Liver (tissue), 9 donors: Measurements from ENCODE around the gene APBB1IP. TPM values are rescaled to one million over a fixed set of nuclear protein-coding genes. Genes with fewer than 3 reads are reported as not detected.

Experiments
- DNase-seq: peaks from one replicate; pipeline ENCODE4 v3.0.0-alpha.2; 2017; ENCODE audit warnings: low spot score
- H3K27ac ChIP-seq, 2 donors: one replicate each; pipeline ENCODE4 v1.7.0; 2013; ENCODE audit warnings: inconsistent platforms in 2 of 2, low read length in 2 of 2, control low read depth in 1 of 2, low read depth in 1 of 2, mild to moderate bottlenecking in 1 of 2
- H3K27me3 ChIP-seq, 4 donors: one replicate each; pipeline versions ENCODE4 v1.6.1 to v1.7.0; 2013; ENCODE audit warnings: low read length in 3 of 4, inconsistent platforms in 1 of 4, mild to moderate bottlenecking in 1 of 4, moderate library complexity in 1 of 4; ENCODE audit not compliant: control insufficient read depth in 4 of 4, insufficient read depth in 4 of 4
- H3K36me3 ChIP-seq, 4 donors: one replicate each; pipeline versions ENCODE4 v1.6.1 to v1.7.0; 2013; ENCODE audit warnings: low read length in 3 of 4, mild to moderate bottlenecking in 3 of 4, low read depth in 1 of 4, moderate library complexity in 1 of 4; ENCODE audit not compliant: control insufficient read depth in 4 of 4, insufficient read depth in 3 of 4
- H3K4me1 ChIP-seq, 4 donors: one replicate each; pipeline versions ENCODE4 v1.6.1 to v1.7.0; 2013; ENCODE audit warnings: low read length in 3 of 4, mild to moderate bottlenecking in 3 of 4, moderate library complexity in 1 of 4; ENCODE audit not compliant: control insufficient read depth in 4 of 4, insufficient read depth in 4 of 4
- H3K4me3 ChIP-seq, 3 donors: one replicate each; pipeline versions ENCODE4 v1.6.1 to v1.7.0; 2013; ENCODE audit warnings: low read length in 3 of 3, control low read depth in 1 of 3, low read depth in 1 of 3, mild to moderate bottlenecking in 1 of 3
- H3K9ac ChIP-seq, 2 donors: one replicate each; pipeline ENCODE4 v1.7.0; 2013; ENCODE audit warnings: low read length in 2 of 2, mild to moderate bottlenecking in 2 of 2, moderate library complexity in 2 of 2, control low read depth in 1 of 2, low read depth in 1 of 2
- H3K9me3 ChIP-seq, 4 donors: one replicate each; pipeline versions ENCODE4 v1.6.1 to v1.7.0; 2013; ENCODE audit warnings: low read length in 3 of 4; ENCODE audit not compliant: control insufficient read depth in 4 of 4
- EGR1 ChIP-seq, 2 donors: IDR thresholded peaks; 2 replicates each; pipeline ENCODE4 v1.6.1; 2016 to 2018; ENCODE audit warnings: antibody characterized with exemption in 2 of 2, low read depth in 2 of 2
- FOXA1 ChIP-seq: IDR thresholded peaks from 2 replicates; pipeline ENCODE4 v1.6.1; 2016; ENCODE audit warnings: antibody characterized with exemption
- FOXA2 ChIP-seq: IDR thresholded peaks from 2 replicates; pipeline ENCODE4 v1.6.1; 2016; ENCODE audit warnings: antibody characterized with exemption
- GABPA ChIP-seq, 2 donors: IDR thresholded peaks in 1 of 2; conservative IDR thresholded peaks in 1 of 2; 2 replicates each; pipeline ENCODE4 v1.6.1; 2016; ENCODE audit warnings: antibody characterized with exemption in 2 of 2, mild to moderate bottlenecking in 1 of 2, moderate library complexity in 1 of 2
- HNF4A ChIP-seq, 2 donors: conservative IDR thresholded peaks; 2 replicates each; pipeline ENCODE4 v1.6.1; 2016; ENCODE audit warnings: antibody characterized with exemption in 2 of 2, mild to moderate bottlenecking in 2 of 2
- HNF4G ChIP-seq: IDR thresholded peaks from 2 replicates; pipeline ENCODE4 v1.6.1; 2016; ENCODE audit warnings: antibody characterized with exemption
- JUND ChIP-seq, 2 donors: IDR thresholded peaks; 2 replicates each; pipeline ENCODE4 v1.6.1; 2016; ENCODE audit warnings: antibody characterized with exemption in 2 of 2
- NR2F2 ChIP-seq: IDR thresholded peaks from 2 replicates; pipeline ENCODE4 v1.6.1; 2016; ENCODE audit warnings: antibody characterized with exemption
- RAD21 ChIP-seq, 2 donors: IDR thresholded peaks; 2 replicates each; pipeline ENCODE4 v1.6.1; 2016; ENCODE audit warnings: antibody characterized with exemption in 2 of 2, mild to moderate bottlenecking in 2 of 2
- RXRA ChIP-seq, 2 donors: IDR thresholded peaks; 2 replicates each; pipeline ENCODE4 v1.6.1; 2017 to 2018; ENCODE audit warnings: antibody characterized with exemption in 2 of 2, mild to moderate bottlenecking in 1 of 2
- SP1 ChIP-seq: IDR thresholded peaks from 2 replicates; pipeline ENCODE4 v1.6.1; 2018; ENCODE audit warnings: antibody characterized with exemption, mild to moderate bottlenecking
- TAF1 ChIP-seq: conservative IDR thresholded peaks from 2 replicates; pipeline ENCODE4 v1.6.1; 2016; ENCODE audit warnings: antibody characterized with exemption, mild to moderate bottlenecking
- YY1 ChIP-seq: IDR thresholded peaks from 2 replicates; pipeline ENCODE4 v1.6.1; 2016; ENCODE audit warnings: antibody characterized with exemption, mild to moderate bottlenecking
- WGBS: extraction: QIAGEN DNeasy Blood & Tissue Kit; methylation state at CpG from one replicate; pipeline ENCODE4 v1.1.7; 2013; 5-methylcytosine and 5-hydroxymethylcytosine counted together
- polyA plus RNA-seq, 2 donors: library from polyadenylated mRNA; stranded (reverse) in 1 of 2; unstranded in 1 of 2; fragments of 200-250 nt in 1 of 2; fragments of >200 nt in 1 of 2; fragmentation: Nextera tagmentation in 1 of 2; extraction: Ambion mirVana in 1 of 2; gene quantifications; one replicate each; pipeline versions ENCODE4 v1.2.1 to v1.2.3, GENCODE V29; 2013 to 2015
- total RNA-seq, 2 donors: library from RNA; depleted of rRNA; stranded (reverse); fragments of >200 nt; gene quantifications; one replicate each; pipeline ENCODE4 v1.2.3, GENCODE V29; 2014
- TF ChIP-seq, protein P1 (sequence below): IDR thresholded peaks from 2 replicates; pipeline ENCODE4 v1.6.1; 2016; ENCODE audit warnings: antibody characterized with exemption
- TF ChIP-seq, protein P2 (sequence below): fragments of 150-350 bp; IDR thresholded peaks from 2 replicates; pipeline ENCODE4 v1.5.1; 2017; ENCODE audit warnings: improper control_type of control experiment, low read depth, low read length; ENCODE audit not compliant: missing input control
- TF ChIP-seq, protein P3 (sequence below): IDR thresholded peaks from 2 replicates; pipeline ENCODE4 v1.6.1; 2016; ENCODE audit warnings: antibody characterized with exemption
- TF ChIP-seq, protein P4 (sequence below): IDR thresholded peaks from 2 replicates; pipeline ENCODE4 v1.6.1; 2016; ENCODE audit warnings: antibody characterized with exemption, mild to moderate bottlenecking
- TF ChIP-seq, protein P5 (sequence below): IDR thresholded peaks from 2 replicates; pipeline ENCODE4 v1.6.1; 2016; ENCODE audit warnings: antibody characterized with exemption
- donor health status: healthy.
- donor health status: healthy.
- donor health status: healthy.
- donor health status: healthy.
- donor health status: healthy.

The APBB1IP gene, protein sequence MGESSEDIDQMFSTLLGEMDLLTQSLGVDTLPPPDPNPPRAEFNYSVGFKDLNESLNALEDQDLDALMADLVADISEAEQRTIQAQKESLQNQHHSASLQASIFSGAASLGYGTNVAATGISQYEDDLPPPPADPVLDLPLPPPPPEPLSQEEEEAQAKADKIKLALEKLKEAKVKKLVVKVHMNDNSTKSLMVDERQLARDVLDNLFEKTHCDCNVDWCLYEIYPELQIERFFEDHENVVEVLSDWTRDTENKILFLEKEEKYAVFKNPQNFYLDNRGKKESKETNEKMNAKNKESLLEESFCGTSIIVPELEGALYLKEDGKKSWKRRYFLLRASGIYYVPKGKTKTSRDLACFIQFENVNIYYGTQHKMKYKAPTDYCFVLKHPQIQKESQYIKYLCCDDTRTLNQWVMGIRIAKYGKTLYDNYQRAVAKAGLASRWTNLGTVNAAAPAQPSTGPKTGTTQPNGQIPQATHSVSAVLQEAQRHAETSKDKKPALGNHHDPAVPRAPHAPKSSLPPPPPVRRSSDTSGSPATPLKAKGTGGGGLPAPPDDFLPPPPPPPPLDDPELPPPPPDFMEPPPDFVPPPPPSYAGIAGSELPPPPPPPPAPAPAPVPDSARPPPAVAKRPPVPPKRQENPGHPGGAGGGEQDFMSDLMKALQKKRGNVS
- total RNA-seq (10 to 100 TPM in 1 of 2 donors, 1 to 10 TPM in 1; 9.3 to 28.4 TPM), polyA plus RNA-seq (10 to 100 TPM; 11.2 to 14.3 TPM)

DNA sequence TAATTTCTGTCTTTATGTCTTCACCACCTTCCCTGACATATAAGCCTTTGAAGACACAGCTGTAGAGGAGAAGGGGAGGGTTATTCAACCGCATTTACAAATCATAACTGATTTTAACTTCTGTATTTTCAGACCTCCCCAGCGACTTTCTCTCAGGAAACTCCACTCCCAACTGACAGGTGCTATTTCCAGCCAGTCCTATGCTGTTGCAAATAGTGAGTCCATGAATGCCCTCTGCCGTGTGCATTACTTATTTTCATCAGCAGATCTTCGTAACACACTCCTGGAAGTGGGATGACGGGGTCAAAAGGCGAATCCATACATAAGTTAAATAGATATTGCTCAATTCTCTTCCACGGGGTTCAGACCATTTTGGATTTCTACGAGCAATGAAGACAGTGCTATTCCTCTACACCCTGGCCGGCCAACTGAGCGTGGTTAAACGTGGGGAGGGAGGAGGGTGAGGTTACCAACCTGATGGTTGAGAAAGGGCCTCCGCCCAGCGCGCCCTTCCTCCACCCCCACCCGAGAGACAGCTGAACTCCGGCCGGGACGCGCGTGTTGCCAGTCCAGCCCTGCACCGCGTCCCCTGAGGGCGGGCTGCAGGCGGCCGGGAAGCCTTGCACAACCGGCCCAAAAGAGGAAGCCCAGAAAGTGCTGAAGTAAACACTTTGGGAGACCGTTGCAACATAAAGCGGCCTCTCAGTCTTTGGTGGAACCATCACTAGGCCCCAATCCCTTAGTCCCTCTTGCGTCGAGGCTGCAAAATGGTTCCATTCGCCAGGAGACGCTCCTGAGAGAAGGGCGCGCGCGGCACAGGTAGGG lies at the start of gene APBB1IP:
Gene APBB1IP (plus strand): TSS at position 705 of the 825 bp plus-strand sequence. CDS start 53,986 bp downstream, outside the sequence.
- Histone ChIP-seq H3K27ac (peak within 1 kb of the TSS; percentile 95 to 99), H3K9me3 (no peaks in the 10 kb centered on the region), H3K27me3 (no peaks in the 10 kb centered on the region), H3K4me1 (peaks cover 1 to 26% (median 15%) of the 10 kb centered on the region in 4 donors), H3K4me3 (peak within 1 kb of the TSS; percentile 72 to 83 (median 80)), H3K36me3 (no peaks in the 10 kb centered on the region), H3K9ac (peak within 1 kb of the TSS; percentile 75 to 82)
- TF ChIP-seq, protein P1, sequence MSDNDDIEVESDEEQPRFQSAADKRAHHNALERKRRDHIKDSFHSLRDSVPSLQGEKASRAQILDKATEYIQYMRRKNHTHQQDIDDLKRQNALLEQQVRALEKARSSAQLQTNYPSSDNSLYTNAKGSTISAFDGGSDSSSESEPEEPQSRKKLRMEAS, result peak; percentile 89
- TF ChIP-seq RXRA (IDR thresholded peaks at IDR 0.05) (peak; percentile 82 to 87), HNF4A (conservative IDR thresholded peaks at IDR 0.05) (peak; percentile 80 to 84), GABPA (IDR thresholded peaks at IDR 0.05 in 1 of 2, conservative IDR thresholded peaks at IDR 0.05 in 1 of 2) (peak in 1 of 2 donors; percentile 46), JUND (IDR thresholded peaks at IDR 0.05) (peak; percentile 23 to 79), NR2F2 (no peak), TAF1 (peak; percentile 87), EGR1 (IDR thresholded peaks at IDR 0.05; ENCODE audit: low read depth in 2 of 2) (peak; percentile 28 to 75), FOXA1 (peak; percentile 75), HNF4G (peak; percentile 58), RAD21 (IDR thresholded peaks at IDR 0.05) (peak in 1 of 2 donors; percentile 64), YY1 (peak; percentile 89), FOXA2 (peak; percentile 15), SP1 (peak; percentile 88)
- TF ChIP-seq, protein P2, sequence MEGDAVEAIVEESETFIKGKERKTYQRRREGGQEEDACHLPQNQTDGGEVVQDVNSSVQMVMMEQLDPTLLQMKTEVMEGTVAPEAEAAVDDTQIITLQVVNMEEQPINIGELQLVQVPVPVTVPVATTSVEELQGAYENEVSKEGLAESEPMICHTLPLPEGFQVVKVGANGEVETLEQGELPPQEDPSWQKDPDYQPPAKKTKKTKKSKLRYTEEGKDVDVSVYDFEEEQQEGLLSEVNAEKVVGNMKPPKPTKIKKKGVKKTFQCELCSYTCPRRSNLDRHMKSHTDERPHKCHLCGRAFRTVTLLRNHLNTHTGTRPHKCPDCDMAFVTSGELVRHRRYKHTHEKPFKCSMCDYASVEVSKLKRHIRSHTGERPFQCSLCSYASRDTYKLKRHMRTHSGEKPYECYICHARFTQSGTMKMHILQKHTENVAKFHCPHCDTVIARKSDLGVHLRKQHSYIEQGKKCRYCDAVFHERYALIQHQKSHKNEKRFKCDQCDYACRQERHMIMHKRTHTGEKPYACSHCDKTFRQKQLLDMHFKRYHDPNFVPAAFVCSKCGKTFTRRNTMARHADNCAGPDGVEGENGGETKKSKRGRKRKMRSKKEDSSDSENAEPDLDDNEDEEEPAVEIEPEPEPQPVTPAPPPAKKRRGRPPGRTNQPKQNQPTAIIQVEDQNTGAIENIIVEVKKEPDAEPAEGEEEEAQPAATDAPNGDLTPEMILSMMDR, result no peak
- TF ChIP-seq, protein P3, sequence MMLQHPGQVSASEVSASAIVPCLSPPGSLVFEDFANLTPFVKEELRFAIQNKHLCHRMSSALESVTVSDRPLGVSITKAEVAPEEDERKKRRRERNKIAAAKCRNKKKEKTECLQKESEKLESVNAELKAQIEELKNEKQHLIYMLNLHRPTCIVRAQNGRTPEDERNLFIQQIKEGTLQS, result peak; percentile 5
- TF ChIP-seq, protein P4, sequence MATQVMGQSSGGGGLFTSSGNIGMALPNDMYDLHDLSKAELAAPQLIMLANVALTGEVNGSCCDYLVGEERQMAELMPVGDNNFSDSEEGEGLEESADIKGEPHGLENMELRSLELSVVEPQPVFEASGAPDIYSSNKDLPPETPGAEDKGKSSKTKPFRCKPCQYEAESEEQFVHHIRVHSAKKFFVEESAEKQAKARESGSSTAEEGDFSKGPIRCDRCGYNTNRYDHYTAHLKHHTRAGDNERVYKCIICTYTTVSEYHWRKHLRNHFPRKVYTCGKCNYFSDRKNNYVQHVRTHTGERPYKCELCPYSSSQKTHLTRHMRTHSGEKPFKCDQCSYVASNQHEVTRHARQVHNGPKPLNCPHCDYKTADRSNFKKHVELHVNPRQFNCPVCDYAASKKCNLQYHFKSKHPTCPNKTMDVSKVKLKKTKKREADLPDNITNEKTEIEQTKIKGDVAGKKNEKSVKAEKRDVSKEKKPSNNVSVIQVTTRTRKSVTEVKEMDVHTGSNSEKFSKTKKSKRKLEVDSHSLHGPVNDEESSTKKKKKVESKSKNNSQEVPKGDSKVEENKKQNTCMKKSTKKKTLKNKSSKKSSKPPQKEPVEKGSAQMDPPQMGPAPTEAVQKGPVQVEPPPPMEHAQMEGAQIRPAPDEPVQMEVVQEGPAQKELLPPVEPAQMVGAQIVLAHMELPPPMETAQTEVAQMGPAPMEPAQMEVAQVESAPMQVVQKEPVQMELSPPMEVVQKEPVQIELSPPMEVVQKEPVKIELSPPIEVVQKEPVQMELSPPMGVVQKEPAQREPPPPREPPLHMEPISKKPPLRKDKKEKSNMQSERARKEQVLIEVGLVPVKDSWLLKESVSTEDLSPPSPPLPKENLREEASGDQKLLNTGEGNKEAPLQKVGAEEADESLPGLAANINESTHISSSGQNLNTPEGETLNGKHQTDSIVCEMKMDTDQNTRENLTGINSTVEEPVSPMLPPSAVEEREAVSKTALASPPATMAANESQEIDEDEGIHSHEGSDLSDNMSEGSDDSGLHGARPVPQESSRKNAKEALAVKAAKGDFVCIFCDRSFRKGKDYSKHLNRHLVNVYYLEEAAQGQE, result peak; percentile 88
- TF ChIP-seq, protein P5, sequence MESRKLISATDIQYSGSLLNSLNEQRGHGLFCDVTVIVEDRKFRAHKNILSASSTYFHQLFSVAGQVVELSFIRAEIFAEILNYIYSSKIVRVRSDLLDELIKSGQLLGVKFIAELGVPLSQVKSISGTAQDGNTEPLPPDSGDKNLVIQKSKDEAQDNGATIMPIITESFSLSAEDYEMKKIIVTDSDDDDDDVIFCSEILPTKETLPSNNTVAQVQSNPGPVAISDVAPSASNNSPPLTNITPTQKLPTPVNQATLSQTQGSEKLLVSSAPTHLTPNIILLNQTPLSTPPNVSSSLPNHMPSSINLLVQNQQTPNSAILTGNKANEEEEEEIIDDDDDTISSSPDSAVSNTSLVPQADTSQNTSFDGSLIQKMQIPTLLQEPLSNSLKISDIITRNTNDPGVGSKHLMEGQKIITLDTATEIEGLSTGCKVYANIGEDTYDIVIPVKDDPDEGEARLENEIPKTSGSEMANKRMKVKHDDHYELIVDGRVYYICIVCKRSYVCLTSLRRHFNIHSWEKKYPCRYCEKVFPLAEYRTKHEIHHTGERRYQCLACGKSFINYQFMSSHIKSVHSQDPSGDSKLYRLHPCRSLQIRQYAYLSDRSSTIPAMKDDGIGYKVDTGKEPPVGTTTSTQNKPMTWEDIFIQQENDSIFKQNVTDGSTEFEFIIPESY, result peak; percentile 26
- DNase-seq, result peak; percentile 77
- 6% methylated on average over 36 of the region's 36 CpGs for WGBS
